IMR-90 (cell line): ENCODE results near the gene NXPE1. TPM values are rescaled to one million over a fixed set of nuclear protein-coding genes. Genes with fewer than 3 reads are reported as not detected.
"Not testable (repeated sequence)": the region's sequence is repeated elsewhere in the genome, so short reads cannot be mapped to it uniquely, and the experiment has no call there.

ENCODE experiments used
- ATAC-seq: fragments of 200-7000 bp; cut with Tn5 transposase; 2 replicates; pipeline ENCODE4 v1.9.1; 2020; ENCODE audit warnings: low read depth, mild to moderate bottlenecking, moderate library complexity
- BruUV-seq: library from RNA; stranded (reverse); fragments of 400-500 nt; replicated peaks from 2 replicates; lab custom pipeline; 2021; lab: Mats Ljungman, UMichigan
- CTCF ChIA-PET: fragments of 300-600 bp; formaldehyde crosslinking; extraction: SDS; loops from one replicate; lab custom pipeline; 2021; ENCODE audit warnings: antibody characterized with exemption; lab: Yijun Ruan, JAX
- POLR2A ChIA-PET: fragments of 300-600 bp; sonication (Branson Sonifier 250); formaldehyde crosslinking; loops from one replicate; lab custom pipeline; 2022; ENCODE audit warnings: antibody characterized with exemption; ENCODE audit not compliant: unreplicated experiment; lab: Charles Lee
- DNase-seq: peaks from one replicate; pipeline ENCODE4 v3.0.0; 2013
- H2AFZ ChIP-seq: replicated peaks from 2 replicates; pipeline ENCODE3; 2013; ENCODE audit warnings: low read length, mild to moderate bottlenecking; ENCODE audit not compliant: poor library complexity
- H2AK5ac ChIP-seq: 2 replicates; pipeline ENCODE4 v1.6.1; 2013; ENCODE audit warnings: low read depth, low read length, inconsistent platforms
- H2AK9ac ChIP-seq: replicated peaks from 2 replicates; pipeline ENCODE3; 2013; ENCODE audit warnings: mild to moderate bottlenecking, low read depth, low read length, moderate library complexity; ENCODE audit not compliant: poor library complexity
- H2BK120ac ChIP-seq: 2 replicates; pipeline ENCODE4 v1.6.1; 2013; ENCODE audit warnings: low read depth, low read length, inconsistent platforms
- H2BK15ac ChIP-seq: 3 replicates; pipeline ENCODE4 v1.6.1; 2013; ENCODE audit warnings: low read depth, low read length, inconsistent platforms
- H2BK20ac ChIP-seq: 2 replicates; pipeline ENCODE4 v1.6.1; 2013; ENCODE audit warnings: low read depth, mild to moderate bottlenecking, inconsistent platforms, low read length, moderate library complexity
- H2BK5ac ChIP-seq: 2 replicates; pipeline ENCODE4 v1.6.1; 2013; ENCODE audit warnings: mild to moderate bottlenecking, low read depth, low read length, inconsistent platforms; ENCODE audit not compliant: poor library complexity, severe bottlenecking
- H3K14ac ChIP-seq: replicated peaks from 2 replicates; pipeline ENCODE4 v1.6.1; 2013; ENCODE audit warnings: low read depth, low read length, inconsistent platforms
- H3K18ac ChIP-seq: 2 replicates; pipeline ENCODE4 v1.6.1; 2013; ENCODE audit warnings: low read depth, low read length, control low read depth
- H3K23ac ChIP-seq: 2 replicates; pipeline ENCODE4 v1.6.1; 2013; ENCODE audit warnings: low read depth, low read length, inconsistent platforms
- H3K27ac ChIP-seq: 2 replicates; pipeline ENCODE4 v1.5.1; 2013; ENCODE audit warnings: mild to moderate bottlenecking, control low read depth, low read length; ENCODE audit not compliant: insufficient read depth
- H3K27me3 ChIP-seq: 2 replicates; pipeline ENCODE4 v1.6.1; 2013; ENCODE audit warnings: low read length; ENCODE audit not compliant: control insufficient read depth, insufficient read depth
- H3K36me3 ChIP-seq: 2 replicates; pipeline ENCODE4 v1.6.1; 2013; ENCODE audit warnings: low read length, mixed read lengths; ENCODE audit not compliant: control insufficient read depth, insufficient read depth
- H3K4ac ChIP-seq: 2 replicates; pipeline ENCODE4 v1.6.1; 2013; ENCODE audit warnings: low read depth, low read length, inconsistent platforms
- H3K4me1 ChIP-seq: 2 replicates; pipeline ENCODE4 v1.6.1; 2013; ENCODE audit warnings: low read length, mixed read lengths; ENCODE audit not compliant: control insufficient read depth, insufficient read depth
- H3K4me2 ChIP-seq: 2 replicates; pipeline ENCODE4 v1.6.1; 2013; ENCODE audit warnings: low read depth, mild to moderate bottlenecking, control low read depth, low read length, moderate library complexity
- H3K4me3 ChIP-seq: 2 replicates; pipeline ENCODE4 v1.5.1; 2013; ENCODE audit warnings: low read depth, mild to moderate bottlenecking, control low read depth, low read length, moderate library complexity; ENCODE audit not compliant: insufficient read depth
- H3K56ac ChIP-seq: 2 replicates; pipeline ENCODE4 v1.6.1; 2013; ENCODE audit warnings: low read length, inconsistent platforms; ENCODE audit not compliant: insufficient read depth; ENCODE audit errors: extremely low read depth
- H3K79me1 ChIP-seq, 2 experiments: 2 replicates each; pipeline ENCODE4 v1.6.1; 2013; ENCODE audit warnings: low read length in 2 of 2, inconsistent platforms in 1 of 2, low read depth in 1 of 2
- H3K9ac ChIP-seq: 2 replicates; pipeline ENCODE4 v1.6.1; 2013; ENCODE audit warnings: low read depth, low read length, control low read depth
- H3K9me1 ChIP-seq: 2 replicates; pipeline ENCODE4 v1.6.1; 2013; ENCODE audit warnings: low read length, inconsistent platforms; ENCODE audit not compliant: insufficient read depth
- H3K9me3 ChIP-seq: 2 replicates; pipeline ENCODE4 v1.6.1; 2013; ENCODE audit warnings: low read length; ENCODE audit not compliant: control insufficient read depth, insufficient read depth
- H4K20me1 ChIP-seq: 2 replicates; pipeline ENCODE4 v1.6.1; 2013; ENCODE audit warnings: low read length, inconsistent platforms; ENCODE audit not compliant: insufficient read depth
- H4K5ac ChIP-seq: 2 replicates; pipeline ENCODE4 v1.6.1; 2013; ENCODE audit warnings: mild to moderate bottlenecking, low read depth, low read length, control low read depth
- H4K8ac ChIP-seq, 2 experiments: 2 replicates each; pipeline ENCODE4 v1.6.1; 2013; ENCODE audit warnings: low read depth in 2 of 2, low read length in 2 of 2, control low read depth in 1 of 2, inconsistent platforms in 1 of 2
- H4K91ac ChIP-seq: 2 replicates; pipeline ENCODE4 v1.6.1; 2013; ENCODE audit warnings: low read depth, low read length, inconsistent platforms; ENCODE audit not compliant: insufficient read depth
- FOS ChIP-seq: fragments of 150-350 bp; IDR thresholded peaks from 2 replicates; pipeline ENCODE4 v1.6.1; 2016; ENCODE audit warnings: low read depth, low read length
- NFE2L2 ChIP-seq: fragments of 150-350 bp; IDR thresholded peaks from 2 replicates; pipeline ENCODE4 v1.6.1; 2016; ENCODE audit warnings: low read depth, mild to moderate bottlenecking, low read length
- WGBS, 2 experiments: methylation state at CpG; one replicate each; pipeline versions ENCODE4 v1.1.5 to v1.1.7; 2013; ENCODE audit warnings: missing lambda C conversion rate in 2 of 2; ENCODE audit not compliant: insufficient read length in 1 of 2; ENCODE audit errors: extremely low coverage in 2 of 2; 5-methylcytosine and 5-hydroxymethylcytosine counted together
- dilution Hi-C: fragments of 300-500 bp; cut with HindIII; formaldehyde crosslinking; loops from one replicate; pipeline ENCODE4 v1.14.3; 2018; ENCODE audit warnings: low sequenced_read_pairs; ENCODE audit not compliant: unreplicated experiment
- in situ Hi-C: fragments of 300-500 bp; cut with MboI; formaldehyde crosslinking; loops from 3 replicates; pipeline ENCODE4 v1.14.3; 2019; ENCODE audit warnings: low sequenced_read_pairs, inconsistent platforms, mixed read lengths
- intact Hi-C: fragments of 100-400 bp; cut with micrococcal nuclease; formaldehyde crosslinking; loops from 2 replicates; pipeline ENCODE4 v1.10.0; 2022
- polyA plus RNA-seq, 3 experiments: library from polyadenylated mRNA; depleted of rRNA; stranded (reverse); fragments of >200 nt; gene quantifications; 2 replicates each; pipeline ENCODE4 v1.2.3, GENCODE V29; 2012; ENCODE audit warnings: low replicate concordance in 1 of 3
- total RNA-seq: library from RNA; depleted of rRNA; stranded (reverse); fragments of >200 nt; gene quantifications from 2 replicates; pipeline ENCODE4 v1.2.3, GENCODE V29; 2012

The NXPE1 gene
- total and polyA plus RNA-seq, 2 of the 4 experiments (the other 2 are of a cell fraction), result not detected

DNA sequence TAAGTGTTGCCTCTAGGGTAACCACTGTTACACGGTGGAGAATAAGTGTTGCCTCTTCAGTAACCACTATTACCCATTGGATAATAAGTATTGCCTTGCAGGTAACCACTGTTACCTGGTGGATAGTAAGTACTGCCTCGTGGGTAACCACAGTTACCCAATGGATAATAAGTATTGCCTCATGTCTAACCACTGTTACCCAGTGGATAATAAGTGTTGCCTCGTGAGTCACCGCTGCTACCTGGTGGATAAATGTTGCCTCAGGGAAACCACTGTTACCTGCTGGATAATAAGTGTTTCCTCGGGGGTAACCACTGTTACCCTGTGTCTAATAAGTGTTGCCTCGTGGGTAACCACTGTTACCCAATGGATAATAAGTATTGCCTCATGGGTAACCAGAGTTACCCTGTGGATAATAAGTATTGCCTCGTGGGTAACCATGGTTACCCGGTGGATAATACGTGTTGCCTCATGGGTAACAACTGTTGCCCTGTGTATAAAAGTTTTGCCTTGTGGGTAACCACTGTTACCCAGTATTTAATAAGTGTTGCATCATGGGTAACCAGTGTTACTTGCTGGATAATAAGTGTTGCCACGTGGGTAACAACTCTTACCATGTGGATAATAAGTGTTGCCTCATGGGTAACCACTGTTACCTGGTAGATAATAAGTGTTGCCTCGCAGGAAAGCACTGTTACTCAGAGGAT is 48.2 kb upstream of the NXPE1 start:
- Histone ChIP-seq H3K4me3 (no peak overlapping the region), H3K4me2 (no peak overlapping the region), H3K79me1 (no peaks in the 10 kb centered on the region), H3K56ac (no peak overlapping the region), H3K27me3 (no peaks in the 10 kb centered on the region), H3K9me1 (no peaks in the 10 kb centered on the region), H3K23ac (no peak overlapping the region), H2AK9ac (no peak overlapping the region), H4K91ac (no peak overlapping the region), H4K20me1 (no peaks in the 10 kb centered on the region), H2BK20ac (no peak overlapping the region), H2BK120ac (no peak overlapping the region), H3K4ac (no peak overlapping the region), H3K9me3 (no peaks in the 10 kb centered on the region), H3K36me3 (no peaks in the 10 kb centered on the region), H2AFZ (no peak overlapping the region), H3K18ac (no peak overlapping the region), H2AK5ac (no peak overlapping the region), H3K27ac (no peak overlapping the region), H4K8ac (no peak overlapping the region), H3K9ac (no peak overlapping the region), H3K4me1 (no peaks in the 10 kb centered on the region), H2BK5ac (no peak overlapping the region), H4K5ac (no peak overlapping the region), H2BK15ac (no peak overlapping the region), H3K14ac (no peak overlapping the region)
- TF ChIP-seq FOS (no peak), NFE2L2 (no peak)
- BruUV-seq, result no TSS peak
- 39% methylated on average over 4 of the region's 11 CpGs; no CpG with 5 or more reads in 1 of the 2 experiments for WGBS, 2 experiments
- intact Hi-C loops (loop anchor here (5.0 kb wide), 1 partner anchor 326 kb away; no protein-coding TSS in a partner anchor), dilution Hi-C loops (no loop called here), in situ Hi-C loops (no loop called here)
- DNase-seq, result no peak
- ChIA-PET CTCF (no interaction called here), POLR2A (no interaction called here)
- no peak for ATAC-seq

DNA sequence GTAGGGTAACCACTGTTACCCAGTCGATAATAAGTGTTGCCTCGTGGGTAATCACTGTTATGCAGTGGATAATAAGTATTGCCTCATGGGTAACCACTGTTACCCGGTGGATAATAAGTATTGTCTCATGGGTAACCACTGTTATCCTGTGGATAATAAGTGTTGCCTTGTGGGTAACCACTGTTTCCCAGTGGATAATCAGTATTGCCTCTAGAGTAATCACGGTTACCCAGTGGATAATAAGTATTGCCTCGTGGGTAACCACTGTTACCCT is 47.1 kb upstream of the NXPE1 start:
- H2BK15ac ChIP-seq, H4K91ac ChIP-seq, H4K20me1 ChIP-seq, H2BK120ac ChIP-seq, H3K56ac ChIP-seq, H3K14ac ChIP-seq, H3K4me3 ChIP-seq, DNase-seq, H3K9ac ChIP-seq, H2AK9ac ChIP-seq, H4K5ac ChIP-seq, H2AK5ac ChIP-seq, H3K79me1 ChIP-seq, H3K9me3 ChIP-seq, in situ Hi-C loops, H3K4ac ChIP-seq, POLR2A ChIA-PET, H3K9me1 ChIP-seq, H3K23ac ChIP-seq, H3K27me3 ChIP-seq, CTCF ChIA-PET, ATAC-seq, BruUV-seq, H3K18ac ChIP-seq, H2AFZ ChIP-seq, H2BK5ac ChIP-seq, H4K8ac ChIP-seq, H3K4me1 ChIP-seq, H3K27ac ChIP-seq, H3K4me2 ChIP-seq, H3K36me3 ChIP-seq, H2BK20ac ChIP-seq, dilution Hi-C loops: not testable (repeated sequence)
- 37% methylated on average over 3 of the region's 5 CpGs; no CpG with 5 or more reads in 1 of the 2 experiments for WGBS, 2 experiments
- intact Hi-C loops, result loop anchor here (1.0 to 5.0 kb wide), 2 partner anchors 266 to 324 kb away; no protein-coding TSS in a partner anchor
